Neural progenitor cell (in vitro differentiated cells): ENCODE results near the gene ZNRF1.

Experiments used
- CTCF ChIP-seq: fragments of 200-600 bp; sonication (generic); IDR thresholded peaks from 2 replicates; pipeline ENCODE4 v1.5.1; 2017; ENCODE audit warnings: antibody characterized with exemption, mild to moderate bottlenecking
- EZH2 ChIP-seq: fragments of 200-600 bp; sonication (generic); IDR thresholded peaks from 2 replicates; pipeline ENCODE4 v1.6.1; 2017; ENCODE audit warnings: antibody characterized with exemption, mild to moderate bottlenecking, moderate library complexity
- EZH2phosphoT487 ChIP-seq: fragments of 200-600 bp; sonication (generic); IDR thresholded peaks from 2 replicates; pipeline ENCODE4 v1.6.1; 2017; ENCODE audit warnings: antibody characterized with exemption

DNA sequence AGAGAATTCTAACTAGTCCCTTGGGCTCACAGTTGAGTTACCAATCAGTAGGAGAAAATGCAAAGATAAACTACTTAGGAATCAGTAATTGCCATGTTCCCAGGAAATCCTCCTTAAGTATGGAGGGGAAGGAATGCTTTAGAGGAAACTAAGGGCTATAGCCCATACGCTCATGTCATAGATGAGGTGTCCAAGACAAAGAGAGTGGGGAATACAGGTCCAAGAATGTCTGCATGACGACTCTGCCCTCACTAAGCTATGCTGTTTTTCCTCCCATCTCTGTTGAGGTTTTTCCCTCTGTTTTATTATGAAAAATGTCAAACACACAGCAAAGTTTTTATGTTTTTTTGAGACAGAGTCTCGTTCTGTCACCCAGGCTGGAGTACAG lies 101.8 kb downstream of the ZNRF1 start:
- TF ChIP-seq EZH2phosphoT487 (no peak), CTCF (no peak), EZH2 (no peak)
